ENCODE results near the gene OTUD6A.
"Not testable (repeated sequence)": the region's sequence is repeated elsewhere in the genome, so short reads cannot be mapped to it uniquely, and the experiment has no call there.

Gene OTUD6A

DNA sequence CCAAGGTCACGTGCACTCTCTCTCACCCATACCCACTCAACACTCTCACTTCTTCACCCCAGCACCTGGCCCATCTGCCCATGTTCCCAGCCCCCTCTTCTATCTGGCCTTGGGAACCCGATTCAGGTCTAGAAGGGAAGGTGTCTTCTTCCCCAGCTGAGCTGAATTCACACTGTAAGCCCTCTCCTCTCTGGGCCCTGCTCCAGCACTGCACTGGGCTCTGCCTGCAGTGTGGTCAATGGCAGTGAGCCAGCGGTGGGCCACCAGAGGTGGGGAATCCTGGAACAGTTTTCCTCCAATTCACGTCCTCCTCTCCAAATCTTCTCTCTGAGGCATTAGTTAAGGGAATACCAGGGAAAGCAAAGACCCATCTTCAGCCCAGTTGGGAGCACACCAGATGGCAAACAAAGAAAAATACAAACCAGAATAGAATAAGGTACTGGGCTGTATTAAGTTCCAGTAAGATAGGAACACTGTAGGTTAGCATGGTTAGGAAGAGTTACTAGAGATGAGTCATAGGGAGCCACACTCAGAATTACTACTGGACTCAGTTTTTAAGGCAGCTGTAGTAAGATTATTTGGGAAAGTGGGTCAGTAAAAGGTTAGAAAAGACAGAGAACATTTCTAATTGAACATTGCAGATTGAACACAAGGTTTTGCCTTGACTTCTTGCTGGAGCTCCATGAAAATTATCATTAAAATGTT, 17.6 kb upstream of the OTUD6A start:
- DNase-seq, result no peak

DNA sequence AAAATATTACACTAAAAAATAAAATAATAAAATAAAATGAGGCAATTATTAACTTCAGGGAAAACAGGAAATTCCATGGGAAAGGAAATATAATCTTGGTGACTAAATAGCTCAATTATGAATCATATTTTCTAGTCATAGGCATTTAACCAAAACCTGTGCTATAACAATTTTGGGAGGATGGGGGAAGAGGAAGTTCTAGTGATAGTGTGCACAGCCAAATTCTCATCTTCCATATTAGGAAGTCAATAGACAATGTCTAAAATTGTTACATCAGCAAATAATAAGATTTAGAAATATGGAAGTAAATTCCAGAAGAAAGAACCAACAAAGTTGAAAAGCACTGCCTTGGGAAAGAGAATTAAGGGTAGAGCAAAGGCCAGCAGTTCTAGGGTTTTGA, 15.3 kb upstream of the OTUD6A start:
- no peak for DNase-seq

GRCh38 chrX:70049406-70049805, 12.9 kb upstream of the OTUD6A start:
- DNase-seq, result no peak

GRCh38 chrX:70049925-70050324, 12.3 kb upstream of the OTUD6A start, which contains the start of gene AWAT2:
TSS of gene AWAT2 (minus strand) at chrX:70049938. CDS start at chrX:70049932, 6 bp downstream.
- no peak for DNase-seq

- no peak for DNase-seq
Measured at GRCh38 chrX:70052895-70053615, 9.2 kb upstream of the OTUD6A start.

- no peak for DNase-seq
Measured at GRCh38 chrX:70054391-70054790, 7.9 kb upstream of the OTUD6A start.

GRCh38 chrX:70062961-70063550, 799 bp downstream of the OTUD6A start:
- DNase-seq, result no peak

GRCh38 chrX:70066646-70067045, 4.4 kb downstream of the OTUD6A start:
- DNase-seq, result no peak

- no peak for DNase-seq
Measured at GRCh38 chrX:70079297-70079696, 17.0 kb downstream of the OTUD6A start.

DNA sequence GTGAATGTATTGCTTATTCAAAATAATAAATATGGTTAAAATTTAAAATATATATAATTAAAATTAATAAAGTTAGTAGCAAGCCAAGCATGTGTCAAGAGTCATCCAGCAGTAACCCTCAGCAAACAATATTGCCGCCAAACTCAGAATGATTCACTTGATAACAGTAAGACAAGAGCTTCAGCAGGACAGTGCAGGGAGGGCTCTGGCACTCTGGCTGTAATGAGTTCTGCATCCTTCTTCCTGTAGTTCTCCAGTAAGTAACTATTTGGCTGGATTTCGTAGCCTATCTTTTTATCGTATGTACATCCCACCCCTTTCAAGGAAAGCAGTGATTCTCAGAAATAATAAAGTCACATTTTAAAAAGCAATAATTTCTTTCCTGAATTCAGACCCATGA, 17.6 kb downstream of the OTUD6A start:
- no peak for DNase-seq

- DNase-seq, result no peak
Measured at GRCh38 chrX:70082723-70083122, 20.5 kb downstream of the OTUD6A start.

DNA sequence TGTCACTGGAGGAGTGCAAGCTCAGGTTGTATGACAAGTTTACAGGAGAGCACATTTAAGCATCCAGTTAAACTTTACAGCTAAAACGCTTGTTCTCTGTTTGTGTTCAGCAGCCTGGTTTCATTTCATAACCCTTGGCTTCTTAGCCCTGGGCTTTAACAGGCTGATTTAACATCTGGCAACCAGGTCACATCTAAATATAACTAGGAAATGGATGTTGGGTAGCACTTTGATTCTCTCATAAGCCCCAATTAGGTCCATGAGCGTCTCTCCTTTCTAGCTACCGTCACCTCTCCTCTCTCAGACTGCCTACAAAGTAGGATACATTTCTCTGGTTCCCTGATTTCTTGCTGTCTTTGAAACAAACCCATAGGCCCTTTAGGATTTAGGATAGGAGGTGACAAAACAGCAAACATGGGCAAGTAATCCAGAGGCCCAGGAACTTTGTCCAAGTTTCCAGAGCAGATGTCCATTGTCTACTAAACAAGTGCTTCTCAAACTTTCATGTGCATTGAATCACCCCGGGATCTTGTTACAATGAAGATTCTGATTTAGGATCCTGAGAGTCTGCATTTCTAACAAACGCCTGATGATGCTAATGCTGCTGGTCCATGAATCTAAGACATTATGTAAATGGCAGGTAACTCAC, 22.5 kb downstream of the OTUD6A start:
- DNase-seq, result no peak

GRCh38 chrX:70087857-70088630, 25.8 kb downstream of the OTUD6A start:
- DNase-seq, result no peak

GRCh38 chrX:70088751-70089150, 26.5 kb downstream of the OTUD6A start:
- no peak for DNase-seq

DNA sequence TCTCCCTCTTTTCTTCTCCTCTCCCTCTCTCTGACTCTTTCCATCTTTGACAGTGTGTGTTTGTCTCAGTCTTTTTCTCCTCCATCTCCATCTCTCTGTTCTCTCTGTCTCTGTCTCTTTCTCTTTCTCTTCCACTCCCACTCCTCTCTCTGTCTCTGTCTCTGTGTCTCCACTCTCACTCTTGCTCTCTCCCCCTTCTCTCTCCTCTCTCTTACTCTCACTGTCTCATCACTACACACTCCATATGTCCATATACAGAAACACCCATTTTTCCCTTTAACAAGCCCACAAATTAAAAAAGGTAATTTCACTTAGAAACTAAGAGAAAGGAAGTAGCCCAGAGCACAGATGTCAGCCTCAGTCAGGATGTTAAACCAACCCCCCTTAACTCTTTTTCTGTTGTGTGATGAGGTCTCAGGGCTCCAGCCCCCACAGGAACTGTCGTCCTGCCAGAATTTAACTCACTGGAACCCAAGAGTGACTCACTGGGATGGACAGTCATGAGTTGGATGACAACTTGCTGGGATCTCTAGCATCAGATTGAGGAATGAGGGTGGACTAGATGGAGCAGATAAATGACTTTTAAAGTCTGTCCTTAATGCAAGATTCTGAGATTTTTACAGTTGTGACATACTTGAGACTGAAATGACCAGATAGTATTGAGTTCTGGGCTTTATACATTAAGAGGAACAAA, 27.5 kb downstream of the OTUD6A start:
- no peak for DNase-seq

GRCh38 chrX:70092247-70092646, 30.0 kb downstream of the OTUD6A start:
- no peak for DNase-seq

DNA sequence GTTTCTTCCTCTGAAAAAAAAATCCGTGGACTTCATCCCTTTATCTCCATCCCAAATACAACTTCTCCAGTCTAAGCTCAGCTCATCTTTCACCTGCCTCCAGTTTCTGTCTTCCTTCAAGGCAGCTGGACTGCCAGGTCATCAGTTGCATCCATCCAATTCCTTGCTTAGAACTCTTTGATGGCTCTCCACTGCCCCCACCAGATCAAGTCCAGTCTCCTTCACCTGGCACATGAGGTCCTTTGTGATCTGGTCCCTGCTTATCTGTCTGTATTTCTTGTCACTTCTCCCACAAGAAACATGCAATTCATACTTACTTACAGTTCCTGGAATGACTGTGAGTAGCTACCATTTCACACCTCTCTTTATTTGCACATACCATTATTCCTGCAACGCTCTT, 33.8 kb downstream of the OTUD6A start:
- no peak for DNase-seq

GRCh38 chrX:70105229-70105628, 43.0 kb downstream of the OTUD6A start:
- DNase-seq, result no peak

GRCh38 chrX:70111436-70112026, 49.3 kb downstream of the OTUD6A start:
- not testable (repeated sequence) for DNase-seq
